Muscle layer of colon (tissue), 2 donors: ENCODE data around the gene ELAVL1.
A peak's percentile ranks its signal among the peaks of the same experiment; 100 is the strongest.
"Not testable (repeated sequence)": the region's sequence is repeated elsewhere in the genome, so short reads cannot be mapped to it uniquely, and the experiment has no call there.

Source experiments
- H3K27ac ChIP-seq: one replicate; pipeline ENCODE4 v1.7.0; 2013; ENCODE audit warnings: low read depth, mild to moderate bottlenecking, low read length, moderate library complexity
- H3K27me3 ChIP-seq, 2 donors: one replicate each; pipeline ENCODE4 v1.7.0; 2013; ENCODE audit warnings: low read length in 2 of 2, mild to moderate bottlenecking in 2 of 2; ENCODE audit not compliant: insufficient read depth in 2 of 2, control insufficient read depth in 1 of 2
- H3K36me3 ChIP-seq: one replicate; pipeline ENCODE4 v1.7.0; 2013; ENCODE audit warnings: mild to moderate bottlenecking, low read length; ENCODE audit not compliant: insufficient read depth
- H3K4me1 ChIP-seq: one replicate; pipeline ENCODE4 v1.7.0; 2013; ENCODE audit warnings: mild to moderate bottlenecking, low read length; ENCODE audit not compliant: insufficient read depth
- H3K4me3 ChIP-seq, 2 donors: one replicate each; pipeline ENCODE4 v1.7.0; 2013; ENCODE audit warnings: low read length in 2 of 2, low read depth in 1 of 2, mild to moderate bottlenecking in 1 of 2, moderate library complexity in 1 of 2
- H3K9ac ChIP-seq: one replicate; pipeline ENCODE4 v1.7.0; 2013; ENCODE audit warnings: low read length
- H3K9me3 ChIP-seq: one replicate; pipeline ENCODE4 v1.7.0; 2013; ENCODE audit warnings: mild to moderate bottlenecking, low read length
- donor health status: abdominal sarcoma.
- donor health status: Adenocarcinoma of cecum.

Gene ELAVL1

DNA sequence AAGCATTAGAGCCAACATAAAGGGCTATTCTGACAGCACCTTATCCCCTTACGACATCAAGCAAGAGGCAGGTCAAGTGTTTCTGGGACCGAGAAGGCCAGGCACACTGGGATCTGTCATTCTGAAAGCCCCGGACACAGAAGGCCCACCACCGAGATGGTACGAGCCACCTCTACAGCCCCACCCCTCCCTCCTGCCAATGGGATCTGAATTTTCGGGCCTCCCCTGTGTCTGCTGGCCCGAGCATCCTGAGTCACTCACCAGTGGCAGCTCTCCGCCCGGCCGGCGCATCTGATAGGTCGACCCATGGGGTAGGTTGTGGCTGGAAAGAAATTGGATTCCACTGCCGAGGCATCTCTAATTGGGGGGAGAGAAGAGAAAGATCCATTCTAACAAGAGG lies 64.6 kb downstream of the ELAVL1 start:
- Histone ChIP-seq H3K9me3 (no peaks in the 10 kb centered on the region), H3K4me1 (peaks cover 21% of the 10 kb centered on the region), H3K36me3 (peaks cover 43% of the 10 kb centered on the region), H3K27ac (no peak overlapping the region), H3K27me3 (no peaks in the 10 kb centered on the region), H3K9ac (no peak overlapping the region), H3K4me3 (no peak overlapping the region)

DNA sequence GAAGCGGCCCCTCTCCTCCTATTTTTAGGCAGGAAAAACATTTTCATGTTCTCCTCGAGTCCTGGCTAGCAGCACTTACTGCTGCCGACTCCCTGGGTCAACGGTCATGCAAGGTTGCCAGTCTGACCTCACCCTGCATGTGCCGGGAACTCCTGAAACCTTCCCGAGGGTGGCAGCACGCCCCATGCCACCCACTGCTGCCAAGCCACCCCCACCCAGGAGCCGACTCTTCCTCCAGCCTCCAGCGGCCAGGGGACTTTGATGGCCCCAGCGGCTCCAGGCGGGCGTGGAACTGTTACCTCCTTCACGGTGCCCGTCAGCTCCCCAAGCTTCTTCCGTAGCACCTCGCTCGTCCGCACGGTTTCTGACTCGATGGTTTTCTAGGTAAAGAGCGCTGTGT lies 70.7 kb downstream of the ELAVL1 start:
- Histone ChIP-seq H3K4me3 (no peak overlapping the region), H3K27me3 (no peaks in the 10 kb centered on the region), H3K4me1 (peaks cover 23% of the 10 kb centered on the region), H3K27ac (no peak overlapping the region), H3K9ac (no peak overlapping the region), H3K36me3 (peaks cover 76% of the 10 kb centered on the region), H3K9me3 (no peaks in the 10 kb centered on the region)

DNA sequence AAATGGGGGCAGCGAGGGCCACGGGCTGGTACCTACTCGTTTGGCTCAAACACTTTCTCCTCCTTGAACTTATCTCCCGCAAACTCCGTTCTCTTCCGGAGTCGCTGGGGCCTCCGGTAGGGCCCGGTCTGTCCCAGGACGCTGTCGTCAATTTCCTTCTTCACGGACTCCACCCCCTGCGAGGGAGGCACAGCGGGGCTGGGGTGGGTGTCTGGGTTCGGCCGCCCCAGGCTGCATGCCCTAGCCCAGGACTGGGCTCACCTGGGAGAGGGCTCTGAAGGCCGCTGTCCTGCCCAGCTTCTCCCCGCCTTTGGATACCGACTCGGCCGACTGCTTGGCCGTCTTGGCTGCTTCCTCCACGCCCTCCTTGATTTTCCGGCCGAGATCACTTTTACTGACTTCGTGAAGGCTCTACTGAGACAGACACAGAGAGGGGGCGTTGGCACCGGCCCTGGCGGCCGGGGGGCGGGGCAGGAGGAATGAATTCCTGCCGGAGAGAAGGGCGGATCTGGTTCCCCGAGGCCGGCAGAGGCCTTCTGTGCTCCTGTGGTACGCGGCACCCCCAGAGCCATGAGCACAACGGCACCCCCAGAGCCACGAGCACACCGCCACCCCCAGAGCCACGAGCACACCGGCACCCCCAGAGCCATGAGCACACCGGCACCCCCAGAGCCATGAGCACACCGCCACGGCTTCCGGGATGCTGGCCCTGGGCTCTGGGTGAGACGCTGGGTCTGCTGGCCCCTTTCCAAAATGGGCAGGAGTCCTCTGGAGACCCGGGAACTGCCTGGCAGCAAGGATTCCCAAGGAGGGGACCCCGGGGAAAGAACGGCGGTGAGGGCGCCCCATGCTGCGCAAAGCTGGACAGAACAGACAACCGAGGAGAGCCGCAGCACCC lies 71.4 kb downstream of the ELAVL1 start:
- Histone ChIP-seq H3K9ac (no peak overlapping the region), H3K27ac (no peak overlapping the region), H3K4me3 (no peak overlapping the region), H3K36me3 (peaks cover 75% of the 10 kb centered on the region), H3K9me3 (no peaks in the 10 kb centered on the region), H3K27me3 (no peaks in the 10 kb centered on the region), H3K4me1 (peaks cover 30% of the 10 kb centered on the region)

DNA sequence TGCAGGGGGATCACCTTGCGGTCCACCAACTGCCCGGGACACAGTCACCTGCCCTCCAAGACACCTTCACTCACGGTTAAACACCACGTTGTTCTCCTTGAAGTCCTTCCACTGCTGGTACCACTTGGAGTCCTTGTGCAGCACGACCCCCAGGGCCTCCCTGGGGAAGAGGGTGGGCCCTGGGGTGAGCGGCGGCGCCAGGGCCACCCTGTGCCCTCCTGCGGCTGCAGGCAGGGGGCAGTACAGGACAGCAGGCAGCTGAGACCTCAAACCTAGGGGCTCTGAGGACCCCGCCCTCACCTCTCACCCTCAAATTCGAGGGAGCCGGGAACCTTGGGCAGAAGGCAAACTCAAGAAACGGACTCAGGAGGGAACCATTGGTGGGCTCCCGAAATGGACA lies 72.0 kb downstream of the ELAVL1 start:
- H3K9me3 ChIP-seq = no peaks in the 10 kb centered on the region
- no peak overlapping the region for H3K4me3 ChIP-seq
- peaks cover 74% of the 10 kb centered on the region for H3K36me3 ChIP-seq
- no peak overlapping the region for H3K9ac ChIP-seq
- no peak overlapping the region for H3K27ac ChIP-seq
- H3K27me3 ChIP-seq = no peaks in the 10 kb centered on the region
- H3K4me1 ChIP-seq = peaks cover 36% of the 10 kb centered on the region

DNA sequence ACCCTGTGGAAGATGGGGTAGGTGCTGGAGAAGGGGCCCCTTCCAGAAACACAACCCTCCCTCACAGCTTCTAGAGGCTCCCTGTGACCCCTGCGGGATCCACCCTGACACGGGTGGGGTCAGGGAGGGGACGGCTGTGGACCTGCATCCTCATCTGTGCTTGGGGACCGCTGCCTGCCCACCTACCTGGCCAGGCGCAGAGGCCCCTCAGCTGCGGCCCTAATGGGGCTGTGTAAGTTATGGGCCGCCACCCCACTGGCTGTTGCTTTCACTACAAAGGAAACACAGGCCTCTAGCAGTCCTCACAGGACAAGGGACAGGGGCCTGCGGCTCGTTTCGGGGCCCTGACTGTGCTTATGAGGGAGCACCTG lies 72.5 kb downstream of the ELAVL1 start:
- Histone ChIP-seq H3K9ac (no peak overlapping the region), H3K9me3 (no peaks in the 10 kb centered on the region), H3K4me1 (peaks cover 41% of the 10 kb centered on the region), H3K27ac (peak overlapping the region; percentile 24), H3K36me3 (peaks cover 69% of the 10 kb centered on the region), H3K27me3 (no peaks in the 10 kb centered on the region), H3K4me3 (no peak overlapping the region)

DNA sequence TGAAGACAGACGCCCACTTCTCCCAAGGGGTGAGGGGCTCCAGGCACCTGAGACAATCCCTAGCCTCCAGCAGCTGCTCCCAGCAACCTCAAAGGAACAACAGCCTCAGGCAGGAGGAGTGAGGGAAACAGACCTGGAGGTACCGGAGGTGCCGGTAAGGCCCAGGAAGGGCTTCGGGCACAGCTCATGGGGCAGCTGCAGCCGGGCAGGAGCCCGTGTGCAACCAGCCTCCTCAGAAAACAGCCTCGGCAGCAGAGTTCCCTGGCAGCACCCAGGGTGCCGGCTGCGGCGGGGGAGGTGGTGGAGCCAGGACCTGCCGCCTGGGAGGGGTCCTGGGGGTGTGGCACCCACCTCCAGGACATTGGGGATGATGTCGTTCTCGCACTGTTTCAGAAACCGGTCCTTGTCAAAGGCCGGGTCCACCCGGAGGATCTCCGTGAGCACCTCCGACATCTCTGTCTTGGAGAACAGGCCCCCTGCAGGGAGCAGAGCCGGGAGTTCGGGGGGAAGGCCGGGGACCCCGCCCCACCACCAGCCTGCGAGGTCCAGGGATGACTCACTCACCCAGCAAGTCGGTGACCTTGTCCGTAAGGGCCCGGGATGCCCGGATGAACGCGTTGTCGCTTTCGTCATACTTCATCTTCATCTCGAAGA lies 73.0 kb downstream of the ELAVL1 start:
- no peaks in the 10 kb centered on the region for H3K9me3 ChIP-seq
- peaks cover 68% of the 10 kb centered on the region for H3K36me3 ChIP-seq
- no peak overlapping the region for H3K9ac ChIP-seq
- H3K4me1 ChIP-seq = peaks cover 46% of the 10 kb centered on the region
- no peak overlapping the region for H3K4me3 ChIP-seq
- peak overlapping the region; percentile 24 for H3K27ac ChIP-seq
- H3K27me3 ChIP-seq = no peaks in the 10 kb centered on the region

DNA sequence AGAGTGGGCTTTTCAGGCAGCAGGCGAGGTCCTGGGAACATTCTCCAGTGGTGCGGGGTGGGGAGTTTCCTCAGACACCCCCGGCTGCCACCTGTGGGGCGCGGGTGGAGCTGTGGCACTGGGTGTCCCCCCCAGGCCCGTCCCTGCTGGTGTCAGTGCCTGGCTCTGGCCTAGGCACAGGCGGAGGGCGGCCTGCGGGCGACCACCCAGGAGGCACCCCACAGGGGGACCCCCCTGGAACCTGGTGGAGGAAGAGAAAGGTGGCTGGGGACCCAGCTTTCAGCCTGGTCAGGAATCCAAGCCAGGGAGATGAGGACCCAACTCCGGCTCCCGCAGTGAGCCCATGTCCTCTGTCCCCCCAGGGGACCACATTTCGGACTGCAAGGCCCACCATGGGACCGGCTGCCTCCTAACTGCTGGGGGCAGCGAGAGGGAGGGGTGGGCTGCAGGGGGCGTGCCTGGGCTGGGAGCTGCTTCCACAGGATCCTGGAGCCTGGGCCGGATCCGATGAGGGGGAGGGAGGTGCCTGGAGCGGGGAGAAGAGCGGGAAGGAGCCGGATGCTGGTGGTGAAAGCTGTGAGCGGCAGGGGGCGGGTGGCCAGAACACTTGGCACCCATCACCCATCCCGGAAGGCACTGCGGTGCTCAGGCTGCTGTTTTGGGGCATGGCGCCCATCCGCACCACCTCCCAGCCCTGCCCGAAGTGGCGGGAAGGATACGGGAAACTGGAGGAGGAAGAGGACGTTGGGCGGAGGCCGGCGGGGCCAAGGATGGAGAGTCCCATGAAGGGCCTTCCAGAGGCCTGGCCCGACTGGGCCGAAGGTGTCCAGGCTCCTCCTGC lies 74.0 kb downstream of the ELAVL1 start:
- Histone ChIP-seq H3K4me1 (peaks cover 56% of the 10 kb centered on the region), H3K4me3 (no peak overlapping the region), H3K36me3 (peaks cover 62% of the 10 kb centered on the region), H3K9me3 (no peaks in the 10 kb centered on the region), H3K9ac (peak overlapping the region; percentile 11), H3K27me3 (no peaks in the 10 kb centered on the region), H3K27ac (peak overlapping the region; percentile 88)

DNA sequence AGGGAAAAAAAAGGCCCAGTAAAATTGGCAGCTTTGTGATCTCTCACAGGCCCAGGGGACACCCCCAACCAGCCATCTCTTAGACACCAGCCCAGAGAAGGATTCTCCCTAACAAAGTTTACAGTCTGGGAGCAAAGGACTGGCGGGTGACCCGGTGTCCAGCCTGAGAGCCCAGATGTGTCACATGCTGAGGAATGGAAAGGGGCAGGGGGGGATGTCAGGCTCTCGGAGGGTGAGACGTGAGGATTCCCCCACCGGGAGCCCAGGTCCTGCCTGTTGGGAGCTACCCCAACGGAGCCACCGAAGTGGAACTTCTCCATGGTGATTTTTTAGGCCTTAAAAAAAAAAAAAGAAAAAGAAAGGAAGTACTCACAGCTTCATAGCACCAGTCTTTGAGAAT lies 74.7 kb downstream of the ELAVL1 start:
- H3K4me1 ChIP-seq = peaks cover 59% of the 10 kb centered on the region
- no peak overlapping the region for H3K4me3 ChIP-seq
- no peaks in the 10 kb centered on the region for H3K27me3 ChIP-seq
- peaks cover 55% of the 10 kb centered on the region for H3K36me3 ChIP-seq
- peak overlapping the region; percentile 87 for H3K27ac ChIP-seq
- H3K9ac ChIP-seq = peak overlapping the region; percentile 11
- no peaks in the 10 kb centered on the region for H3K9me3 ChIP-seq

DNA sequence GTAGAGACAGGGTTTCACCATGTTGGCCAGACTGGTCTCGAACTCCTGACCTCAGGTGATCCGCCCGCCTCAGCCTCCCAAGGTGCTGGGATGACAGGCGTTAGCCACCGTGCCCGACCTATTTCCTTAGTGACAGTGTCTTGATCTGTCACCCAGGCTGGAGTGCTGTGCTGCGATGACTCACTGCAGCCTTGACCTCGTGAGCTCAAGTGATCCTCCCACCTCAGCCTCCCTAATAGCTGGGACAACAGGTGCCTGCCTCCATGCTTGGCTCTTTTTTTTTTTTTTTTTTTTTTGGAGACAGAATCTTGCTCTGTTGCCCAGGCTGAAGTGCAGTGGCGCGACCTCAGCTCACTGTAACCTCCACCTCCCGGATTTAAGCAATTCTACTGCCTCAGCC lies 75.4 kb downstream of the ELAVL1 start:
- H3K27ac ChIP-seq = peak overlapping the region; percentile 87

DNA sequence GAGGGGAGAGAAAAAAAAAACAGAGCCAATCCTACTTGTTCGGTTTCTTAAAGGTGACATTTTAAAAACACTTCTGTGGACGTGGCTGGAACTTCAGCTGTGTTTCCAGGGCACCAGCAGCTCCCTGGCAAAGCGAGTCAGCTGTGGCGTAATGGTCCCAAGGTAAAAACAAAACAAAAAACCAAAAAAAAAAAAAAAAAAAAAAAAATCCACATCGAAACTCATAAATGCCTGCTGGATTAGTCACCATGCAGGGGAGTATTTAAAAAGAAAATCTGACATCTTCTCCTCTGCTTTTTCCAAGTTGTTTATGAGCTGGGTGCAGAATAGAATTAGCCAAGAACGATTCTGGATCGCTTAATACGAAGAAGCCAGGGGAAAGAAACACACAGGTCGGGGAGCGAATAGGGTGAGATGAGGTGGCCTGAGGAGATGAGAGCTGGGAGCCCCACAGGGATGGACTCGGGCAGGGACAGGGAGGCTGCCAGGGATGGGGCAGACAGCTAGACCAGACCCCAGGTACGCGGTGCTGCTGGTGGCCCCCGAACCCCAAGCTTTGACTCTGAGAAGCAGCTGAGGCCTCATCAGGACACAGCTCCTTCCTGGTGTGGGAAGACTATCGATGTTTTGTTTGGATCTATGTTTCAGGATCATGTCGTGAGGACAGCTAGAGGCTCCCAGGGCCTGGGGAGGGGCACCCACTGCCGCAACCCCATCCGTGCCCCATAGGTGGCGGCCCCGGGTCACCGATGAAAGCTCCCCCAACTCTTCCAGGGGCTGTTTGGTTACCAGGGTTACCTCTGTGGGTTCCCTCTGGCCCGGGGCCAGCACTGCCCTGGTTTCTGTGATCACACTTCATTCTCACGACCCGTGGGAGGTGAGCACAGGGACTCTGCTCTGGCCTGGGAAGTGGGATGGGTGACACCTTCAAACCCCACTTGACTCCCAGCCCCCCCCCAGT lies 76.4 kb downstream of the ELAVL1 start:
- H3K4me3 ChIP-seq = peak overlapping the region in 1 of 2 donors; percentile 42
- peak overlapping the region; percentile 84 for H3K27ac ChIP-seq
- H3K36me3 ChIP-seq = peaks cover 40% of the 10 kb centered on the region
- H3K9me3 ChIP-seq = no peaks in the 10 kb centered on the region
- peaks cover 59% of the 10 kb centered on the region for H3K4me1 ChIP-seq
- no peaks in the 10 kb centered on the region for H3K27me3 ChIP-seq
- H3K9ac ChIP-seq = peak overlapping the region; percentile 82

More for the DNA sequence above, 75.4 kb downstream of the ELAVL1 start:
- H3K4me3 ChIP-seq, H3K27me3 ChIP-seq, H3K9me3 ChIP-seq: not testable (repeated sequence)
- peaks cover 59% of the 10 kb centered on the region for H3K4me1 ChIP-seq
- H3K9ac ChIP-seq = peak overlapping the region; percentile 11
- H3K36me3 ChIP-seq = peaks cover 48% of the 10 kb centered on the region
